A549 (cell line): Measurements from ENCODE around the gene SP4.

Experiments
- CEBPB ChIP-seq, 2 experiments: fragments of >200 bp in 1 of 2; sonication (Bioruptor Twin) in 1 of 2; formaldehyde crosslinking in 1 of 2; IDR thresholded peaks; 2 replicates each; pipeline ENCODE4 v1.6.1; 2012 to 2016
- CTCF ChIP-seq: fragments of >200 bp; sonication (Bioruptor Twin); formaldehyde crosslinking; IDR thresholded peaks from 3 replicates; pipeline ENCODE4 v1.5.1; 2016
- NR3C1 ChIP-seq: fragments of >200 bp; sonication (Bioruptor Twin); formaldehyde crosslinking; IDR thresholded peaks from 3 replicates; pipeline ENCODE4 v1.6.1; 2017
- POLR2A ChIP-seq: IDR thresholded peaks from 2 replicates; pipeline ENCODE4 v1.6.1; 2012; ENCODE audit warnings: mild to moderate bottlenecking, low read length
- REST ChIP-seq: fragments of 200-600 bp; sonication (generic); IDR thresholded peaks from 2 replicates; pipeline ENCODE4 v1.6.1; 2016; ENCODE audit warnings: antibody characterized with exemption, mild to moderate bottlenecking, moderate library complexity

- TF ChIP-seq REST (no peak), CTCF (no peak), CEBPB (IDR thresholded peaks at IDR 0.05) (no peak), POLR2A (no peak), NR3C1 (no peak)
These were observed 717 bp downstream of the SP4 start for GRCh38 chr7:21428659-21428941.
